ENCODE measurements around the gene ITPKB.

Gene ITPKB

GRCh38 chr1:226685196-226685820, 53.8 kb downstream of the ITPKB start:
- no peak for DNase-seq (ENCODE audit: low read depth)

DNA sequence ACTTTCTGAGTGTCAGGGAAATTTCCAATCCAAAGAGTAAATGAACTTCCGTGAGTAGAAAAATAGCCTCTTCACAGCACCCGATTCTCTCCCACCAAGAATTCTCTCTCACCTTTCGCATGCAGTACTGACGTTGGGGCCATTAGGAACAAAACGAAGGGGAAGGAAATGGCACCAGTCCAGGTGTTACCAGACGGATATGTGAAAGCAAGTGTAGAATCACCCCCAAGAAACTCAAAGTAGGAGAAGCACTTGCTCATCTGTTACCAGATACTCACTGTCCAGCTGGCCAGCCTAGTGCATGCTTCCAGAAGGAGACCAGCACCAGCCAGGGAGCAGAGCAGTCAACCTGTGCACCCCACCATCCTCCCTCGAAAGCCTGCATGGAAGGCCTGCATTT, 55.1 kb downstream of the ITPKB start:
- DNase-seq (ENCODE audit: low read depth), result no peak

DNA sequence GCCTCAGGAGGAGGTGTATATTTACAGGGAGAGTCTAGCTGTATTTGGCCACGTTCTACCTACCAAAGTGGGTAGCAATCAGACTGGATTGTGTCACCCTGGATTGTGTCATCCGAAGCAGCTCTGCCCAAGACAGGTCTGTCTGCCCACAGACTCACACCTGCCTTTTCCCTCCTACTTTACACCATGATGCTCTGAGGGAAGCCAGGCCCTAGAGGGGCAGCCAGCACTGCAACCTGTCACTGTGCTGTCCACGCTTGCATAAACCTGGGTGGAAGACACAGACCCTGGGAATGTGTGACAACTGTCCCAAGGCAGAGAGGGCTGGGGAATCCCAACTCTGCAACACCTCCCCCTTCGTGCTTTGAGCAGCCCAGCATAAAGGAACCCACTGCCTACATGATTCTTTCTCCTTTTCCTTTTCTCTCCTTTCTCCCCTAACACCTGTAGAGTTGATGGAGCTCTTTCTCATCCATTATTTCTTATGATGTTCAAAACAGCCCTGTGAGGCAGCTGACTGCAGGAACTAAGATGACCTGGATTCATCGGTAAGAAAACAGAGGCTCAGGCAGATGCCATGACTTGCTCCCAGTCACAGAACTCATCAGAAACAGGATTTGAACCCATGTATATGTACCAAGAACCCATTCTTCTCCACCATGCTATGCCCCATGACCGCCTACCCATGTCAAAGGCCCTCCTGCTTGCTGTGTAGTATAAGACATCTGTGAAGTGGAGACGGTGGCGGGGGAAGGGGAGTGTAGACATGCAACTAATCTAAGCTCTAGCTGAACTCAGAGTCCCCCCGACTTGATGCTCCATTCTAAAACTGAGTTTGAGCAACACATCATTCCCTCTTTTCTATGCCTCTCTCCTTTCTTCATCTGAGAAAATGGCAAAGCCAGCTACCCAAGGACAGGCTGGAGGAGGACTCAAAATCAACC, 55.9 kb downstream of the ITPKB start:
- no peak for DNase-seq (ENCODE audit: low read depth)

- no peak for DNase-seq (ENCODE audit: low read depth)
These were observed 57.2 kb downstream of the ITPKB start for GRCh38 chr1:226681652-226682493.

DNA sequence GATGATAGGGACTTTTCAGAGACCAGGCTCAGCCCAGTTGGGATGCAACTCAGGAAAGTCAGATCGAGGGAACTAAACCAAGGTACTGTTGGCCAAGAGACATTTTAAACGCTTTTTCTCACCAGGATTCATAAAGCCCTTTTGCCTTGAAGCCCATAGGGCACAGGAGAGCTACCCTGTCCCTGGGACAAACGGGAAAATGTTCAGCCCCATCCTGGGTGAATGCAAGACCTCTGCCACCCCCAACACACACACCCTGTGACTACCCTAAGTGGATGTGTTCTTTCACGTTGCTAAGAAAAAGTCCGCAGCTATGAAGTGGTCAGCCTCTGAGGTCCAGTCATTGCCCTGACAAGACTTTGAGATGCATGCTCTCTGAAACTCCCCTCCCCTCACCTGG, 58.4 kb downstream of the ITPKB start:
- DNase-seq (ENCODE audit: low read depth), result no peak

DNA sequence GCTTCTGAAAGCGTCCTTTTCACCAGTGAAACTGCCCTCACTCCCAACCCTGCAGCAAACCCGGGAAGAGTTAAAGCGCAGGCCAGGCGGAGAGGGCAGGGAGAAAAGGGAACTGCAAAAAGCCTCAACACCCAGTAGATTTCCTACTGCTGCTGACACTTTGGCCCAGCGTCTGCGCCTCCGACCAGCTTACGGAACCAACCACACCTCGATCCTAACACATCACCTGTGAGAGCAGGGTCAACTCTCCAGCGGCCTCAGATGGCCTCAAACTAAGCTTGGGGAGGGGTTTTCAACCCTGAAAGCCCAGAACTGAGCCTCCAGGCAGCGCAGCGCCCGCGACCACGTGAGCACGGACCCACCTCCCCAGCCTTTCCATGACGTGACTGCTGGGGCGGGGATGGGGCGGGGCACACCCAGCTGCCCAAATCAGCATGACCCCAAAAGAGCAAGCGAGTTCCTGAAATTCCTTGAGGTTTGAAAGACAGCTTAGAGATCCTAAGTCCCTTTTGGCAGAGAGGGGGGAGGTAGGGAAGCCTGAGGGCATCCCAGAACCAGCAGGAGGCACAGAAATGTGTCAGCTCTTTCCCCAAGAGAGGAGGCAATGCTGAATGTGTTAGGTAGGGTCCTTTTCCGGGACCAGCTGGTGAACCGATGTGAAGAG, 59.1 kb downstream of the ITPKB start:
- DNase-seq (ENCODE audit: low read depth), result peak; percentile 69

DNA sequence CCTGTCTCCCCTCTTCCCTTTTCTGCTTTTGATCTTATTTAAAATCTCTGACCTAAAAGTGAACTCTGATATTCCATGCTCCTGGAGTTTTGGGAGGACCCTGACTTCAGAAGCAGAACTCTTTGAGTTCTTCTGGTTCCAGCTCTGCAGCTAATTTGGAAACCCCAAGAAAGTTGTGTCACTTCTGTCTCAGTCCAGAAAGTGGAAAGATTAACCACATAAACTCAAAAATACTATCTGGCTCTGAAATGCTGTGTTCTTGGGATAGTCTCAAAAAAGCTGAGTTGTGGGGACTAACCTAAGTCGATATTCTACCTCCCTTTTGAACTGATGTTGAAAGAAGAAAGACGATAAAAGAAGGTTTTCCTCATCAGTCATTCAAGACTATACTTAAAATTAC, 59.8 kb downstream of the ITPKB start:
- no peak for DNase-seq (ENCODE audit: low read depth)

DNA sequence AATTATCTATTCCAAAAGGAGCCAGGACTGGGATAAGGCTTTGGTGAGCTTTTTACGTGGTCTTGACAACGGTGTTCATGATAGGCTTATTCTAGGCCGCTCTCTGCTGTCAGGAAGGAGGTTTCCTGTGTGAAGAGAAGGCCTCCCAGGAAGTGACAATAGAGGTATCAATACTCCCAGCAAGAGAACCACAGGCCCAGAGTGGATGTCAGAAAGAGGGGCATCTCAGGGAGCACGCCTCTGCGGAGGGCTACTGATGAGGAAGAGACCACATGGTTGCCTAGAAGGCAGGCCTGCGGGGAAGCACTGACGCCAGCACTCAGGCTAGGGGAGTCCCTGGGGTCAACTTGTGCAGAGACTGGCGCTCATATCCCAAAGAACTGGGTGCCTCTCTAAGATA, 60.4 kb downstream of the ITPKB start:
- peak; percentile 38 for DNase-seq (ENCODE audit: low read depth)

GRCh38 chr1:226678251-226678650, 60.8 kb downstream of the ITPKB start:
- DNase-seq (ENCODE audit: low read depth), result no peak

DNA sequence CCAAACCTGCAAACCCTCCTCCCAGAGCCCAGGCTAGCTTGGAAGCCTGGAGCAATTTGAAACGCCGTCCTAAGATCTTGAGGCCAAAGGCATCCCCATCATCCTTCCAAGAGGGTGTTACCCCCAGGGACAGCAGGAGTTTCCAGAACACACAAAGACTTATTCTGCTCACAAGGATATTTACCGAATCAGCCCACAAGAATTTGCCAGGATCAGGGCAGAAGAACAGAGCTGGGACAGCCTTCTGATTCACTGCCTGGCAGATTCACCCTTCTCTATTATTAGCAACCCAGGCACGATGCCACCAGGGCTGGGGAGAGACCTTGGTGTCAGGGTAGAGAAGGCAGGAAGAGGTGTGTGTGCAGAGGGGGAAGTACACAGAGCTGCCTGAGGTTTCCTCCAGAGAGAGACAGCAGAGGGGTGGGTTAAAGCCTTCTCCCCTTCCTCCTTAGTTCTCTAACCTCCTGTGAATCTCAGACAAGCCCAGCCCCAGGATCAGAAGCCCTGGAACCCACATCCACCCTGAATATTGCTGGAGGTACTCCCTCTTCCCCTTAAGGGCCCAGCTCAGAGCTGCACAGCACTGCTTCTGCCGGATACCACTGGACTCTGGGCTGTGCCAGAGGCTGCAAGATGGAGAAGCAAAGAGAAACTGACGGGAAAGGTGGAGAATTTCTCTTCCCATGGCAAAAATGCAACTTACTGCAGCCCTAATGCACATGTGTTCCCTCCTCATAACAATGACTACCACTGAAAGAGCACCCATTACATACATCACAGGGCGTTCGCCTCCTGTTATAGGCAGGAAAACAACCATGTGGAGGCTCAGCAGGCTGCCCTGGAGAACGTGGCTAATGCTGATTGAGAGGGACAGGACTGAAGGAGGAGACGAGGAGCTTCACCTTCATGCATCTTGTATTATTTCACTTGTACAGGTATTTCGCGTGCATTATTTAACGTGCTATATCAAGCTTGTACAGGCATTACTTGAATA, 61.8 kb downstream of the ITPKB start:
- DNase-seq (ENCODE audit: low read depth), result peak; percentile 70

DNA sequence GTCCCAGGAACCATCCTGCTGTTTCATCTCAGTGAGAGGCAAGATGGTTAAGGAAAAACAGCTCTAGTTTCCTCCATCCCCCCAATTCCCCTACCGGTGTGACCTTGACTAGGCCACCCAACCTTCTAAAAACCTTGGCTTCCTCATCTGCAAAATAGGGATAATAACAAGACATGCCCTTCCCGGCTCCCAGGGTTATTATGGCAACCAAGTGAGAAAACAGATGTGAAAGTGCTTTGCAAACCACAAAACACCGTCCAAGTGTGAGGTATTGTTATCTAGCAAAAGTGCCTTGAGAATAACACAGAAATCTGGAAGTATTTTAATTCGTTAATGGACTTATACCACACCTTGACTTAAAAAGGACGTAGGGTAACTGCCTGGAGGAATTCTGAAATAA, 62.7 kb downstream of the ITPKB start:
- DNase-seq (ENCODE audit: low read depth), result no peak

DNA sequence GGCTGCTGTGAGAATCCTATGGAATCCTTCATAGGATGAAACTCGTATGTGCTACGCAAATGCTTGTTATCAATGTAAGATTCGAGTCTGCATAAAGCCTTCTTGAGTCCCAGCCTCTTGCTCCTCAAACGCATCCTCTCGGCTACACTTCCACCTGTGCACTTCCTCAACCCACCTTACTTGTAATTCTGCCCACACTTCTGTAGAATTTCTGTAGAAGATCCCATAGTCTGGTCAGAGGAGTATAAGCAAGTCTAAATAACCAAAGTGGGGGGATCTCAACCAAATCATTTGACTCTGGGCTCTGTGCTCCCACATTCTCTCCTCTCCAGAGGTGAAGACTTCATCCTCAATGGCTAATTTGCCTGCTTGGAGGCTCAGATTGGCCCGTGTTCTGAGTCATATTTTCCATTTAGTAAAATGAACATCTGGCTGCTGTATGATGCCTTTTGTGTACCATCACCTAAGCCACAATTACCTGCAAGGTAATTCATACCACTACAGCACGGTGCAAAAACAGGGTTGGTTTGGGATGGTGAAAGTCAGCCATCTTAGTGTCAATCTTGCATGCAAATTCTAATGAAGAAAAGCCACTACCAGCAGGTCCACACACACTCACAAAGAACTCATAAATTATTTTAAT, 63.2 kb downstream of the ITPKB start:
- DNase-seq (ENCODE audit: low read depth), result no peak

DNA sequence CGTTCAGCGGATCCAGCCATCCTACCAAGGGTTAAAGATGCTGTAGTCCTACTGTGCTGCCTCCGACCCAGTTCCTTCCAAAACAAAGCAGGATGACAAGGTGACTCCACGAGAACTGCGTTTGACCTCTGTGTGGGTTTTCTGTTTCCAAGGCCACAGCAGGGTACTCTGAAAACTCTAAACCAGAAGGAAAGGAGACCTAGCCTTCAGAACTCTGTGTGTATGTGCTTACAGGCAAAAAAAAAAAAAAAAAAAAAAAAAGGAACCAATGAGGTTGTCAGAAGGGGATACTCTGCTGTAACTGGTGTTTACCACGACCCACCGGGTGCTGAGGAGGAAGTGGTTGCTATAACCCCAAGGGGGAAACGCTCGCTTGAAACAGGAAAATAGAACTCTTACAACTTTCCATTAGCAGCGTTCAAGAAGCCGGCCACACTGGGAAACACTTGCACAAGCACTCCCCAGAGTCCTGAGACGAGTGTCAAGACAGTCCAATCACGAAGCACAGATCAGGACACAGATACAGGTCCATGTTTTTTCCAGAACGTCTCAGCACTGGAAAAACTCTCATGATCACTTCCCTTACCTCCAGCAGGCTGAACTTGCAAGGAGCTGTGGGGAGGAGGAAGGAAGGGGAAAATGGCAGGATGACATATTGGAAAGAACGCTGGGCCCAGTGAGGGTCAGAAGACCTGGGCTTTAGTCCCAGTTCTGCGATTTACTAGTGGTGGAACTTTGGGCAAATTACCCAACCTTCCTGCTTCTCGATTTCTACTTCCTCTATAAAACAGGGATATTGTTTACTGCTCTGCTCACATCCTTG, 64.0 kb downstream of the ITPKB start:
- DNase-seq (ENCODE audit: low read depth), result peak; percentile 69

DNA sequence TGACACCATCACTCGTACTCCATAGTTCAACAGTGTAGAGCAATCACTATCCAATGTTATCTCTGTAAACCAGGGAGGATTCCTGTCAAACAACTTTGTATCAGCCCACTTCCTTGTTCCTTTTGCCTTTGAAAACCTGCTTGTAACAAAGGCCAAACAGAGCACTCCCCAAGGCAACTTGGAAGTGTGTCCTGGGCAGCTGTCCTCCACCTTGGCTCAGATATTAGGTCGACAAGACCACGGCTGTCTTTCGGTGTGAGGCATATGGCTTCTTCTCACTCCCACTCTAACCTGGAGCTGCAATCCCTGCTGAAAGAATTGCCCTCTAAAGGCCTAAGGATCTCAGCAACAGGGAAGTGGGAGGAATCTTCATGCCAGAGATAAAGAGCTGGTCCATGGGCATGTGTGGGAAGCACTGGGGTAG, 66.7 kb downstream of the ITPKB start:
- no peak for DNase-seq (ENCODE audit: low read depth)

GRCh38 chr1:226671277-226671676, 67.8 kb downstream of the ITPKB start:
- no peak for DNase-seq (ENCODE audit: low read depth)

- DNase-seq (ENCODE audit: low read depth), result no peak
These were observed 69.0 kb downstream of the ITPKB start for GRCh38 chr1:226670073-226670472.

DNA sequence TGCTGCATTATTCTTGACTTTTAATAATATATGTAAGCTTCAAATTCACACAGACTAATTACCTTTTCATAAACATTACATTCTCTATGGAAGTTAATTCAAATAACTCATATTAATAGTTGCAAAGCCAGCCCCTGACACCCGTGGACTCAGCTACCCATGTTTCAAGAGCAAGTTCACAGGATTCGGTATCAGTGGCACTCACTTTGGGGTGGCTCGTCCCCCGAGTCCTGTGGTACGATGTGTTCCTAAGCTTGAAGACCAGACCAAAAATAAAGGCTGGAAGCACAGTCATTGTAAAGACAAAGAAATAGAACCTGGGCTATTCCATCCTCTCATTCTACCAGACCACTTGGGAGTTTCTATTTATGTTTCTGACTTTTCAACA, 70.9 kb downstream of the ITPKB start:
- DNase-seq (ENCODE audit: low read depth), result no peak

DNA sequence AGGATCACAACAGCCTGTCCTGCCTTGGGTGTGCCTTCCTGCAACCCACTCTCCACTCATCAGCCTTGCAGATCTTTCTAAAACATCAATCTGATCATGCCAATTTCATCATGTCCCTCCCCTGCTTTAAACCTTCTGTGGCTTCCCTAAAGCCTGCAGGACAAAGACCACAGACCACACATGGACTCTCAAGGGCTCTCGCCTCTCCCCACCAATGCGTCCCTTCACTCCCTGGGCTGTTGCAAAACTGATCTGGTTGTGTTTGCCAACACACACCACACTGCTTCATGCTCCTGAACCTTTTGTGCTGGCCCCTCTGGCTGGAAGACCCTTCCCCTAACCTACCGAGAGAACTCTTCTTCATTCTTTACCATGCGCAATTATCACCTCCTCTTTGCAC, 72.4 kb downstream of the ITPKB start:
- DNase-seq (ENCODE audit: low read depth), result no peak

GRCh38 chr1:226666164-226666506, 72.9 kb downstream of the ITPKB start:
- DNase-seq (ENCODE audit: low read depth), result no peak
